Common myeloid progenitor, CD34-positive (primary cell): ENCODE measurements around the gene CCDC24.
A peak's percentile ranks its signal among the peaks of the same experiment; 100 is the strongest.

Experiments used
- CTCF ChIA-PET: fragments of 350-600 bp; sonication (Branson Sonifier 250); formaldehyde crosslinking; loops from one replicate; lab custom pipeline; 2021; ENCODE audit warnings: antibody characterized with exemption; lab: Charles Lee
- POLR2A ChIA-PET: fragments of 350-600 bp; sonication (Branson Sonifier 250); formaldehyde crosslinking; loops from one replicate; lab custom pipeline; 2021; ENCODE audit warnings: antibody characterized with exemption; lab: Charles Lee
- DNase-seq, 3 donors: peaks; one replicate each; pipeline versions ENCODE4 v3.0.0 to v3.0.0-alpha.2; 2013
- H3K27ac ChIP-seq, 2 experiments: 1 replicate in 1 of 2; 2 replicates in 1 of 2; pipeline ENCODE4 v1.7.0; 2013; ENCODE audit warnings: inconsistent platforms in 2 of 2, low read length in 2 of 2, mild to moderate bottlenecking in 2 of 2, low read depth in 1 of 2, moderate library complexity in 1 of 2; ENCODE audit not compliant: severe bottlenecking in 2 of 2, insufficient read depth in 1 of 2, poor library complexity in 1 of 2
- H3K27me3 ChIP-seq, 5 experiments: replicated peaks in 2 of 5; 1 replicate in 3 of 5; 2 replicates in 2 of 5; pipeline versions ENCODE4 v1.6.1 to v1.7.0; 2013; ENCODE audit warnings: low read length in 4 of 5, mild to moderate bottlenecking in 2 of 5, moderate library complexity in 2 of 5, inconsistent platforms in 1 of 5; ENCODE audit not compliant: insufficient read depth in 5 of 5, control insufficient read depth in 4 of 5
- H3K36me3 ChIP-seq, 4 experiments: 1 replicate in 2 of 4; 2 replicates in 2 of 4; pipeline versions ENCODE4 v1.6.1 to v1.7.0; 2013; ENCODE audit warnings: low read length in 3 of 4, control low read depth in 1 of 4, mild to moderate bottlenecking in 1 of 4; ENCODE audit not compliant: control insufficient read depth in 4 of 4, insufficient read depth in 4 of 4
- H3K4me1 ChIP-seq, 4 experiments: 1 replicate in 3 of 4; 2 replicates in 1 of 4; pipeline versions ENCODE4 v1.6.1 to v1.7.1; 2013; ENCODE audit warnings: low read length in 3 of 4, mild to moderate bottlenecking in 3 of 4, control low read depth in 1 of 4, inconsistent platforms in 1 of 4, moderate library complexity in 1 of 4; ENCODE audit not compliant: control insufficient read depth in 4 of 4, insufficient read depth in 4 of 4; ENCODE audit errors: control extremely low read depth in 1 of 4
- H3K4me3 ChIP-seq, 7 experiments: 1 replicate in 4 of 7; 2 replicates in 3 of 7; pipeline versions ENCODE4 v1.5.1 to v1.7.0; 2013; ENCODE audit warnings: mild to moderate bottlenecking in 7 of 7, low read length in 6 of 7, moderate library complexity in 6 of 7, inconsistent platforms in 2 of 7, low read depth in 2 of 7, control low read depth in 1 of 7; ENCODE audit not compliant: insufficient read depth in 4 of 7, control insufficient read depth in 1 of 7; ENCODE audit errors: extremely low read depth in 1 of 7
- H3K9me3 ChIP-seq, 5 experiments: 1 replicate in 4 of 5; 2 replicates in 1 of 5; pipeline versions ENCODE4 v1.6.1 to v1.7.1; 2013; ENCODE audit warnings: low read length in 4 of 5, mild to moderate bottlenecking in 2 of 5, inconsistent platforms in 1 of 5, low read depth in 1 of 5, moderate library complexity in 1 of 5; ENCODE audit not compliant: control insufficient read depth in 4 of 5, insufficient read depth in 2 of 5; ENCODE audit errors: control extremely low read depth in 1 of 5
- WGBS: methylation state at CpG from one replicate; pipeline ENCODE4 v1.1.5; 2013; ENCODE audit not compliant: insufficient coverage; 5-methylcytosine and 5-hydroxymethylcytosine counted together

The CCDC24 gene

DNA sequence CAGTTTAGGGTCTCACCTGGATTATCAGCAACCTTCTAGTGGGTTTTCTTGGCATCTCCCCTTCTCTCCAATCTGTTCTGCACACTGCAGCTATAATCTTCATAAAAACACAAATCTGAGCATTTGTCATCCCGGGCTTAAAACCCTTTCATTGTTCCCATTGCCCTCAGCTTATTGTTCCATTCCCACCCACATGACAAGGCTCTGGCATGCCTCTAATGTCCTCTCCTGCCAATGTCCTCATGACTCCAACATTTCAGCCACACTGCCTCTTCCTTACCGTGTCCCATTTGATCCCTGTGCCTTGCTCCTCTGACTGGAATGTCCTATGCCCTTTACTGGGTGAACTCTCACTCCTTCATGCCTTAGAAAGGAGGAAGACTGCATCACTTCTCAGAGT, 29.1 kb upstream of the CCDC24 start:
- Histone ChIP-seq H3K4me1 (peaks cover 0 to 2% (median 0%) of the 10 kb centered on the region in 4 experiments), H3K36me3 (peaks cover 0 to 67% (median 41%) of the 10 kb centered on the region in 4 experiments), H3K9me3 (no peaks in the 10 kb centered on the region), H3K27me3 (no peaks in the 10 kb centered on the region), H3K4me3 (no peak overlapping the region), H3K27ac (no peak overlapping the region)
- WGBS, result 94% methylated on average over 2 of the region's 2 CpGs
- ChIA-PET POLR2A (no interaction called here), CTCF (no interaction called here)
- DNase-seq, result no peak

DNA sequence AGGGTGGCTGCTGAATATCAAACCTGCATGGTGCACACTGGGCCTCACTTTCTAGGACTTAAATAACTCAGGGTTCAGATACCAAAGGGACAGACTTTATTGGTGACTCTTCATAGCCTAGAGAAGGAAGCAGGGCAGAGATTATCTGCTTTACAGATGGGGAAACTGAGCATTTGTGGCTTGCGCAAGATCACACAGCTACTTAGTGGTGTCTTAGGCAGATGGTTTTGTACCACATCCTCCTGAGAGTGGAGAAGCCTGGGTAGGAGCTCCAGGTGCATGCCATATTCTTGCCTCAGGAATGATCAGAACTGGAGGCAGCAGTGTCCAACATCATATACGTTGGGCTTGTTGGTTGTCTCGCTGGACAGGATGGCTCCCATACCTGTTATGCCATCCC, 28.4 kb upstream of the CCDC24 start:
- Histone ChIP-seq H3K36me3 (peaks cover 0 to 60% (median 39%) of the 10 kb centered on the region in 4 experiments), H3K27me3 (no peaks in the 10 kb centered on the region), H3K4me3 (no peak overlapping the region), H3K9me3 (no peaks in the 10 kb centered on the region), H3K27ac (no peak overlapping the region), H3K4me1 (peaks cover 0 to 2% (median 0%) of the 10 kb centered on the region in 4 experiments)
- no peak for DNase-seq
- 94% methylated on average over 3 of the region's 3 CpGs for WGBS
- ChIA-PET POLR2A (no interaction called here), CTCF (interaction anchor here (1.0 to 2.0 kb wide), 2 partner anchors 7 to 10 kb away, joined by 4 to 11 read pairs; no protein-coding TSS in a partner anchor)

DNA sequence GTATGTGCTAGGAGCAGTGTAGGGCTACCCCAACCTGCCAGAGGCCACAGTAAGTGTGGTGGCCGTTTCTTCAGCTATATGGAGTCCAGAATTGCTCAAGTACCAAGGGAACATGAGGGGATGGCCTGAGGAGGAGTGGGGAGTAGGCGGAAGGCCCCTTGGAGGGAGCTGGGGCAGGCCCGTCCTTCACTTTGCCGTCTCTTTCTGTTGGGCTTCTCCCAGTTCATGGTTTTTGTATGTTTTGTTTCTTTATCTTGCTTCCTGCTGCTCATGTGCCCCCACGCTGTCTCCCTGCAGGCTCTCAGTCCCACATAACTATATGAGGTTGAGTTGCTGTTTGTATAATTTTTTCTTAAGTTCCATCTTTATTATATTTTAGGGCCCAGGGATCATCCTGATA, 27.5 kb upstream of the CCDC24 start:
- ChIA-PET CTCF (interaction anchor here (0.6 to 2.0 kb wide), 3 partner anchors 8 to 16 kb away, joined by 3 to 11 read pairs (median 6); no protein-coding TSS in a partner anchor), POLR2A (no interaction called here)
- Histone ChIP-seq H3K36me3 (peaks cover 0 to 51% (median 34%) of the 10 kb centered on the region in 4 experiments), H3K9me3 (no peaks in the 10 kb centered on the region), H3K4me3 (no peak overlapping the region), H3K27ac (no peak overlapping the region), H3K4me1 (peaks cover 0 to 2% (median 0%) of the 10 kb centered on the region in 4 experiments), H3K27me3 (no peaks in the 10 kb centered on the region)
- no peak for DNase-seq
- WGBS, result 100% methylated on average over 2 of the region's 5 CpGs

DNA sequence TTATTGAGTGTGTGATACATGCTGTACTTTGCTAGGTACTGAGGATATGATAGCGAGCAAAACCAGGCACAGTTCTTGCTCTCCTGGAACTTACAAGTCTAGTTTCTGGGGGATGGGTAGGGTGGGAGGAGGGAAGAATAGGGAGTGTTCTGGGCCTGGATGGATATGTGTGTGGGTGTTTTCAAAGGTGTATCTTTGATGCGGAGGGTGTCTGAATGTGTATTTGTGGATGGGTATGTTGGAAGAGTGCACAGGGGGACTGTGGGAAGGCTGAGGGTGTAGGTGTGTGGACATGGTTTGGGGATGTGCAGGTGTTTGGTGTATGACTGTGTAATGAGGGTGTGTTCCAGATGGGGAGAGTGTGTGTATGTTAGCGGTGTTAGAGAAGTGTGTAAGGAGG, 26.1 kb upstream of the CCDC24 start:
- H3K9me3 ChIP-seq, result no peaks in the 10 kb centered on the region
- no peak overlapping the region for H3K4me3 ChIP-seq
- H3K27ac ChIP-seq, result no peak overlapping the region
- peaks cover 0 to 10% (median 6%) of the 10 kb centered on the region in 4 experiments for H3K4me1 ChIP-seq
- no peaks in the 10 kb centered on the region for H3K27me3 ChIP-seq
- H3K36me3 ChIP-seq, result peaks cover 0 to 38% (median 28%) of the 10 kb centered on the region in 4 experiments
- DNase-seq, result no peak
- WGBS, result 100% methylated on average over 3 of the region's 3 CpGs
- ChIA-PET CTCF (interaction anchor here (1.3 to 2.0 kb wide), 2 partner anchors 10 to 12 kb away, joined by 6 to 11 read pairs; no protein-coding TSS in a partner anchor), POLR2A (no interaction called here)

DNA sequence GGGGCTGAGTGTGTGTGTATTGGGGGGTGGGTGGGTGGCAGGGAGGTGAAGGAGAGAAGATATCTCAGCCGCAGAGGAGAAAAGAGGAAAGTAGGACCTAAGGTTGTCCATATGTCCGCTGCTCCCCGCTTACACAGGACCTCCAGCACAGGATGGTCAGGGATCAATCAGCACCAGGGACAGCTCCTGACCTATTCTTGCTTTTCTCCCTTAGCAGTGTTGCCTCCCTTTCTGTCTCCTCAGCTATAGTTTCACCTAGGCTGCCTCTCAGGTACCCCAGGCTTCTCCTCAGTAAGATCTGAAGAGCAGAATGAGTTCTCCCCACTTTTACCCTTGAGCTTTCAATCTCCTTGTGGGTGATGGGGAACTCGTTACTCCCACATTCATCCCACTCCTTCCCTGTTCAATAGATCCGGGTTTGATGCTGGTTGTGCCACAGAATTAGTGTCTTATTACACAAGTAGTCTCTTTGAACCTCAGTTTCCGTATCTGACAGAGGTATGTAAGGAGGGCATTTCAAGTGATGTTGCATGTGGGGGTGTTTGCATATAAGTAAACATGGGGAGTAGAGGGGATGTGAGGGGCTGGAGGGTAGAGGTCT, 23.0 kb upstream of the CCDC24 start:
- POLR2A ChIA-PET, result interaction anchor here (0.6 kb wide), 1 partner anchor 104 kb away, joined by 8 read pairs; no protein-coding TSS in a partner anchor
- peaks cover 0 to 39% (median 21%) of the 10 kb centered on the region in 4 experiments for H3K36me3 ChIP-seq
- DNase-seq, result peak in 2 of 3 donors; percentile 30 to 43

DNA sequence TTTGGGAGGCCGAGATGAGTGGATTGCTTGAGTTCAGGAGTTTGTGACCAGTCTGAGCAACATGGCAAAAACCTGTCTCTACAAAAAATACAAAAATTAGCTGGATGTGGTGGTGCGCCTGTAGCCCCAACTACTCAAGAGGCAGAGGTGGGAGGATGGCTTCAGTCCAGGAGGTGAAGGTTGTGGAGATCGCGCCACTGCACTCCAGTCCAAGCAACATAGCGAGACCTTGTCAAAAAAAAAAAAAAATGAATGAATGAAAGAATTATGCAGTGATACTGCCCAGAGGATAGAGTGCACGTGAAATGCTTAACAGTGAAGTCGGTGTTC, 22.0 kb upstream of the CCDC24 start:
- Histone ChIP-seq H3K27me3 (no peaks in the 10 kb centered on the region), H3K9me3 (no peaks in the 10 kb centered on the region), H3K4me1 (peaks cover 3 to 27% (median 20%) of the 10 kb centered on the region in 4 experiments), H3K27ac (no peak overlapping the region), H3K36me3 (peaks cover 0 to 32% (median 20%) of the 10 kb centered on the region in 4 experiments), H3K4me3 (peak overlapping the region in 6 of 7 experiments; percentile 24 to 99 (median 86))
- ChIA-PET POLR2A (interaction anchor here (1.4 kb wide), 1 partner anchor 22 kb away, joined by 3 read pairs; the partner anchor contains the start of gene IPO13), CTCF (interaction anchor here (1.3 to 1.9 kb wide), 2 partner anchors 11 to 16 kb away, joined by 3 to 7 read pairs; no protein-coding TSS in a partner anchor)
- DNase-seq, result no peak
- 65% methylated on average over 6 of the region's 7 CpGs for WGBS

More for the DNA sequence above, 23.0 kb upstream of the CCDC24 start:
- Histone ChIP-seq H3K27me3 (no peaks in the 10 kb centered on the region), H3K9me3 (no peaks in the 10 kb centered on the region), H3K4me1 (peaks cover 0 to 19% (median 13%) of the 10 kb centered on the region in 4 experiments), H3K4me3 (no peak overlapping the region), H3K27ac (no peak overlapping the region)
- 100% methylated on average over 2 of the region's 6 CpGs for WGBS
- CTCF ChIA-PET, result interaction anchor here (0.7 kb wide), 1 partner anchor 22 kb away, joined by 4 read pairs; the partner anchor contains the start of gene IPO13
